ENCODE measurements around the gene TEN1. TPM values are rescaled to one million over a fixed set of nuclear protein-coding genes. Genes with fewer than 3 reads are reported as not detected.

Gene TEN1
- total RNA-seq, 1 donor from 2014 or later, result 8.1 TPM

DNA sequence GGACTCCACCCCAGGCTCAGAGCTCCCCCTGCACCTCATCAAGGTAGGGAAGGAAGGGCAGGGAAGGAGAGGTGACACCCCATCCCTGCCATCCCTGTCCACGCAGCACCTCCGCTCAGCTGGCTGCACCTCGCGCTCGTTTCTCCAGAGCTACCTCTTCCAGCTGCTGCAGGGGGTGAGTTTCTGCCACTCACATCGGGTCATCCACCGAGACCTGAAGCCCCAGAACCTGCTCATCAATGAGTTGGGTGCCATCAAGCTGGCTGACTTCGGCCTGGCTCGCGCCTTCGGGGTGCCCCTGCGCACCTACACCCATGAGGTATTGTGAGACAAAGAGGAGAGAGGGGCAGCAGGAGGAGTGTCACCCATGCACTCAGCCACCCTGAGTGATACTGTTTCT is 23.1 kb downstream of the TEN1 start:
- ATAC-seq (no peak), DNase-seq (ENCODE audit: low spot score) (no peak)
- intact Hi-C loops (cut with DNase I), result no loop called here

DNA sequence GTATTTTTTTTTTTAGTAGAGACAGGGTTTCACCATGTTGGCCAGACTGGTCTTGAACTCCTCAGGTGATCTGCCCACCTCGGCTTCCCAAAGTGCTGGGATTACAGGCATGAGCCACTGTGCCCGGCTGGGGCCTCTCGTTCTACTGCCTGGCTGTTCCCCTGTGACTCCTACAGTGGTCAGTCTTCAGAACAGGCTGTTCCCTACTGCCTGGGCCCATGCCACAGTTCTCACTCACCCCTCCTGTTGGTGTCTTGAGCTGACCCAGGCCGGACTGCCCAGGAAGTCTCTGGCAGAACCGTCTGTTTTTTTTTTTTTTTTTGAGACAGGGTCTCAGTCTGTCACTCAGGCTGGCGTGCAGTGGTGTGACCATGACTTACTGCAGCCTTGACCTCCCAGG is 24.9 kb downstream of the TEN1 start:
- peak; percentile 28 for ATAC-seq
- intact Hi-C loops (cut with DNase I), result no loop called here
- no peak for DNase-seq (ENCODE audit: low spot score)

GRCh38 chr17:76004750-76005262 is 25.8 kb downstream of the TEN1 start:
- DNase-seq (ENCODE audit: low spot score) (no peak), ATAC-seq (peak; percentile 7)
- intact Hi-C loops (cut with DNase I), result loop anchor here (5.0 kb wide), 1 partner anchor 98 kb away; no protein-coding TSS in a partner anchor

DNA sequence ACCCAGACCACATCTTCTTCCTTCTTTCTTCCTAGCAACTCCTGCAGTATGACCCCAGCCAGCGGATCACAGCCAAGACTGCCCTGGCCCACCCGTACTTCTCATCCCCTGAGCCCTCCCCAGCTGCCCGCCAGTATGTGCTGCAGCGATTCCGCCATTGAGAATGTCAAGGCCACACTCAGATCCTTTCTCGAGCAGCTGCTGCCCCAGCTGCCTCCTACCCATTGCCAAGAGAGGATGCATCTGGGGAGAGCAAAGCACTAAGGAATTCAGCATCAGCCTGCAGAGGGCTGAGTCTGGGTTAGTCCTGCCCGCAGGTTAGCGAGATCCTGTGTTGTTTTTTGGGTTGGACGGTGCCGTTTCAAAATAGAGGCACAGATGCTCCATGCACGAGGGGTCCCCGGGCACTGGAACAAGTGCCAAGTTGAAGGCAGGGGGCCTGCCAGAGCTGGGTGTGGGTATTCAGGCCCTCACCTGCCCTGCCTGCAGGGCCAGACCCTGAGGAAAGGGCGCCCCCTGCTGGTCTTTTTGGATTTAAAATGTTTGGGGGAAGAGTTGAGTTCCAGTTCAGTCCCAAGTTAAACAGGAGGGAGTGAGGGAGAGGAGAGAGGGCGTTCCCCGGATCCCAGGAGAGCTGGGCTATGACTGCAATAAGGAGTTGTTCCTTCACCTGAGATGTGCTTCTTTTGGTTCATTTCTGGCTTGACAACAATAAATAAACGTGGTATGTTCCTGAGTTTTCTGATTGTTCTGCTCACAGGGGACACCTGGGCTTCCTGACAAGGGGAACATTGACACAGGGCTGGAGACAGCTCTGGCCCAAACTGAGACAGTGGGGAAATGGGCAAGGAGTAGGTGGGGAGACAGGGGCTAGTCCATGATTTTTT is 26.5 kb downstream of the TEN1 start:
- intact Hi-C loops (cut with DNase I), result loop anchor here (5.0 kb wide), 1 partner anchor 98 kb away; no protein-coding TSS in a partner anchor
- ATAC-seq (peak; percentile 76), DNase-seq (ENCODE audit: low spot score) (peak; percentile 94)

DNA sequence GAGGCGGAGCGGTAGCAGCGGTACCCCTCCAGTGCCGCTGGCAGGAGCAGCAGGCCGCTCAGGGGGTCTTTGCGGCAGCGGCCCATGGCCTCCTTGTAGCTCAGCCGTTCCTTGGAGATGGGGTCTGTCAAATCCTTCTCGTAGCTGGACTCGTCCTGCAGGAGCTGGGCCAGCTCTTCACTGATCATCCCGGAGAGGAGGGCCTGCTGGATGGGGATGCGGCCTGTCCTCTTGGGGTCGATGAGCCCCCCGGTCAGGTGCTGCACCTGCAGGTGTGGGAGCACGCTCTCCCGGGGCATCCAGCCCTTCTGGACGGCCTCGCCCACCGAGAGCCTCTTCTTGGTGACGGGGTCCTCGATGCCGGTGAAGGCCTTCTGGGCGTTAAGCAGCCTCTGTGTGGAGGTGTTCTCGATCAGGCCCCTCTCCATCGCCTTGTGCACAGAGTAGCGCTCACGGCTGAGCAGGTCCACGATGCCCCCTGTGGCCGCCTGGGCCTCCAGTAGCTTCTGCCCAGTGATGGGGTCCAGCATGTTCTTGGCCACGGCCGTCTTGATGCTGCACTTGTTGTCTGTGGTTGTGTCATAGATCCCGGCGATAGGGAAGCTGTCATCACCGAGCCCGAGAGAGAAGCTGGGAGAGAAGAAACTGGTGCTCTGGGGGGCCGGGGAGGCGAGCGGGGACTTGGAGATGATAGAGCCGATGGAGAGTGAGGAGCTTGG is 28.2 kb downstream of the TEN1 start:
- DNase-seq (ENCODE audit: low spot score), result no peak
- intact Hi-C loops (cut with DNase I), result loop anchor here (5.0 kb wide), 1 partner anchor 100 kb away; no protein-coding TSS in a partner anchor
- ATAC-seq, result no peak

- ATAC-seq (no peak), DNase-seq (ENCODE audit: low spot score) (peak; percentile 57)
- intact Hi-C loops (cut with DNase I), result loop anchor here (5.0 kb wide), 1 partner anchor 101 kb away; no protein-coding TSS in a partner anchor
Measured at GRCh38 chr17:76007850-76008165, 28.8 kb downstream of the TEN1 start.

DNA sequence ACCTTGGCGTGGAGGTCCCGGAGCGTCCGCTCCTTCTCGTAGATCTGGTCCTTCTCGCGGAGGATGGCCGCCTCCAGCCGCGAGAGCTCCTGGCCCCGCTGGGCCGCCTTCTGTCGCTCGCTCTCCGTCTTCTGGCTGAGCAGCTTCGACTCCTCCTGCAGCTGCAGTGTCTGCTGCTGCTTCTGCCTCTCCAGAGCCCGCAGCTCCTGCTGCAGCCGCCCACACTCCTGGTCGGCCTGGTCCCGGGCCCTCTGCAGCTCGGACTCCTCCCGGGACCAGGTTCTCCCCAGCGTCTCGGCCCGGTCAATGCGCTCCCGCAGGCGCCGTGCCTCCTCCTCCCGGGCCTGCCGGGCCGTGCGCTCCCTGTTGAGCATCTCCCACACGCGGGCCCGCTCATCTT is 29.2 kb downstream of the TEN1 start:
- ATAC-seq, result no peak
- intact Hi-C loops (cut with DNase I), result loop anchor here (5.0 kb wide), 1 partner anchor 101 kb away; no protein-coding TSS in a partner anchor
- peak; percentile 45 for DNase-seq (ENCODE audit: low spot score)

DNA sequence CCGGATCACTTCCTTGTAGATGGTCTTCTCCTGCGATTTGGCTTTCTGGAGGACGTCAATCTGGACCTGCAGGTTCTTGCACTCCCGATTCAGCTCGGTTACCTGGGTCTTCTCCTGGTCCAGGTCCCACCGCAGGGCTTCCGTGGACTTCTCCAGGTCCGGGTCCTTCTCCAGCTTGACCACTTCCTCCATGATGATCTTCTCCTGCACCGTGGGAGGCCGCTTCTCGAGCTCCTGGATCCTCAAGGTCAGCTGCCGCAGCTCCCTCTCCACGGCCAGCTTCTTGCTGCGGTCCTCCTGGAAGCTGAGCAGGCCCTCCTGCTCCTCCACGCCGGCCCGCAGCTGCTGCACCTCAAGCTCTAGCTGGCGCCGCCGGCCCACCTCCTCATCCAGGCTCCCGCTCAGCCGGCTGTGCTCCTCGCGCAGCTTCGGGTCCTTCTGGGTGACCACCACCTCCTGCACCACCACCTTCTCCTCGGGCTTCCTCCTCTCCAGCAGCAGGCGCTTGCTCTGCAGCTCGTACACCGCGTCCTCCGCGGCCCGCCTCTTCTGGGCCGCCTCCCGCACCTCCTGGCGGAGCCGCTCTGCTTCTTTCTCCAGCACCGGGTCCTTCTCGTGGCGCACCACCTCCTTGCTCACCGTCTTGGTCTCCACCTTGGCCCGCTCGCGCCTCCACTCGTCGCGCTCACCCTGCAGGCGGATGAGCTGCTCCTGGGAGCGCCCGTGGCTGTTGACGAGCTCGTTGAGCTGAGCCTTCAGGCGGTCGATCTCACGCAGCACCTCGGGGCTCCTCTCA is 29.8 kb downstream of the TEN1 start:
- ATAC-seq (no peak), DNase-seq (ENCODE audit: low spot score) (peak; percentile 51)
- intact Hi-C loops (cut with DNase I), result loop anchor here (5.0 kb wide), 1 partner anchor 102 kb away; no protein-coding TSS in a partner anchor

- ATAC-seq, result no peak
- intact Hi-C loops (cut with DNase I), result loop anchor here (5.0 kb wide), 1 partner anchor 102 kb away; no protein-coding TSS in a partner anchor
- peak; percentile 55 for DNase-seq (ENCODE audit: low spot score)
Measured at GRCh38 chr17:76009447-76009846, 30.4 kb downstream of the TEN1 start.

DNA sequence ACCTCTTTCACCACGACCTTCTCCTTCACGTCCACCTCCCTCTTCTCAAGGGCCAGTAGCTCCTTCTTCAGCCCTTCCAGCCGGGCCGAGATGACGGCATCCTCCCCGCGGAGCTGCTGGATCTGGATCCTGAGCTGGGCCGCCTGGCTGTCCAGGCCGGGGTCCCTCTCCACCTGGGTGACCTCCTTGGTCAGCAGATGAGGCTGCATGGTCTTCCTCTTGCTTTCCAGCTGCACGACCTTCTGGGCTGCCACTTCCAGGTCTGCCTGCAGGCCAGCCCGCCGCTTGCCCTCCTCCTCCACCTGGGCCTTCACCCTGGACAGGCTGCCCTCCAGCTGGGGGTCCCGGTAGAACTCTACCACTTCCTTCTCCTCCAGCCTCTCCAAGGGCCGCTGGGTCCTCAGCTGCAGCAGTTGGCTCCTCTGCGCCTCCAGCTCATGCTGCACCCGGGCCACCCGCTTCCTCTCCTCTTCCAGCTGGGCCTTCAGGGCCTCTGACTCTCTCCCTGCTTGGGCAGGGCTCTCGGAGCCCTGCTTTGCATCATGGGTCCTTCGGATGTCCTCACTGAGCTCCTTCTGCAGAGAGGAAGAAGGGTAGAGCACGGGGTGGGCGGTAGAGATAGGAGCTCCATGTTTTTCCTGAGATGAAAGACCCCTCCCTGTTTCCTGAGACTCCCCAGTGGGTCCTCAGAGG is 31.1 kb downstream of the TEN1 start:
- peak; percentile 47 for DNase-seq (ENCODE audit: low spot score)
- ATAC-seq, result no peak
- intact Hi-C loops (cut with DNase I), result loop anchor here (5.0 kb wide), 1 partner anchor 103 kb away; no protein-coding TSS in a partner anchor

DNA sequence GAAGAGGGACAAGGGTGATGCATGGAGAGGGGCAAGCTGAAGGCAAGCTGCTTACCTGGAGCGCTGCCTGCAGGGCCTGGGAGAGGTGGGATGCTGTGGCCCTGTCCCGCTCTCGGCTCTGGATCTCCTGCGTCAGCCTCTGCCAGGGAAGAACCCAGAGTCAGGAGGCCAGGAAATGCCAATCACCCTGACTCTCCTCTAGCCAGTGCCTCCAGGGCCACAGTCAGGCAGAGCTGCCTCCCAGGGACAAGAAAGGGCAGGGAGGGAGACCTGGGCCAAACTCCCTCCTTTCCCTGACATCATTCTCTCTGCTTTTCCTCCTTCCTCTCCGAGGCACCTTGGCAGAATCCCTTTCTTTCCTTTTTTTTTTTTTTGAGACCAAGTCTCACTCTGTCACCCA is 32.9 kb downstream of the TEN1 start:
- ATAC-seq, result no peak
- DNase-seq (ENCODE audit: low spot score), result peak; percentile 34
- intact Hi-C loops (cut with DNase I), result no loop called here

DNA sequence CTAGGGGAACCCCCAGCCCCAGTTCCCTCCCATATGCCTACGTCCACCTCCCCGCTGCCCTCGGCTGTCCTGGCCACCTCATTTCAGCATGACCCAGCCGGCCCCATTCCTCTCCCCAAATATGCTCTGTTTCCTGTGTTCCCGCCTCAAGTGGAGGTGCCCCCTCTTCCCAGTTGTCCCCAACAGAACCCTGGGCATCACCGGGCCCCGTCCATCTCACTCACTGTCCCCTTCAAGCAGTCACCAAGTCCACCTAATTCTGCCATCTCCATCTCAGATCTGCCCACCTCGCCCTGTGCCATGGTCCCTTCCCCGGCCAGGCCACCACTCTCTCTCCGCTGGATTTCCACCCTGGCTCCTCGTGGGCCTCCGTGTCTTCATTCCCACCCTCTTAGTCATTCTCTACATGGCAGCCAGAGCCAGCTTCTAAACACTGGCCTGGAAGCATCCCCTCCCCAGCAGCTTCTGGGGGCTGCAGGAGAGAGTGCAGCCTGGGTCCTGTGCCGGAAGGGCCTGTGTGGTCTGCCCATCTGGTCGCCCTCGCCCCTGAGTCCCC is 34.4 kb downstream of the TEN1 start:
- DNase-seq (ENCODE audit: low spot score) (peak; percentile 55), ATAC-seq (no peak)
- intact Hi-C loops (cut with DNase I), result no loop called here

GRCh38 chr17:76014100-76014924 is 35.3 kb downstream of the TEN1 start:
- DNase-seq (ENCODE audit: low spot score) (peak; percentile 83), ATAC-seq (peak; percentile 86)
- intact Hi-C loops (cut with DNase I), result no loop called here

DNA sequence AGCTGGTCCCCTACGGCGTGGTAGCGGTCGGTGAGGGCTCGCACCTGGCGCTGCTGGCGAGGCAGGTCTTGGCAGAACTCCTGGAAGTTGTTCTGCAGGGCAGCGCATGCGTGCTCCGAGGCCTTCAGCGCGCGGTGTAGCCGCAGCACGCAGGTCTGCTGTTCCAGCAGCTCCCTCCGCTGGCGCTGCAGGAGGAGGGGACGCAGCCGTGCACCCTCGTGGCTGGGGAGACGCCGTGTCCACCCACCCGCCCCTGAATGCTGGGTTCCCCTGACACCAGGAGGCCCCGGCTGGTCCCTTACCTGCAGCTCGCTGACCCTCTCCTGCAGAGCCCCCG is 35.9 kb downstream of the TEN1 start:
- ATAC-seq (no peak), DNase-seq (ENCODE audit: low spot score) (peak; percentile 47)
- intact Hi-C loops (cut with DNase I), result no loop called here

- no peak for DNase-seq (ENCODE audit: low spot score)
- intact Hi-C loops (cut with DNase I), result no loop called here
- no peak for ATAC-seq
Measured at GRCh38 chr17:76017481-76018339, 38.7 kb downstream of the TEN1 start.

- ATAC-seq (no peak), DNase-seq (ENCODE audit: low spot score) (no peak)
- intact Hi-C loops (cut with DNase I), result no loop called here
Measured at GRCh38 chr17:76018340-76018680, 39.3 kb downstream of the TEN1 start.

DNA sequence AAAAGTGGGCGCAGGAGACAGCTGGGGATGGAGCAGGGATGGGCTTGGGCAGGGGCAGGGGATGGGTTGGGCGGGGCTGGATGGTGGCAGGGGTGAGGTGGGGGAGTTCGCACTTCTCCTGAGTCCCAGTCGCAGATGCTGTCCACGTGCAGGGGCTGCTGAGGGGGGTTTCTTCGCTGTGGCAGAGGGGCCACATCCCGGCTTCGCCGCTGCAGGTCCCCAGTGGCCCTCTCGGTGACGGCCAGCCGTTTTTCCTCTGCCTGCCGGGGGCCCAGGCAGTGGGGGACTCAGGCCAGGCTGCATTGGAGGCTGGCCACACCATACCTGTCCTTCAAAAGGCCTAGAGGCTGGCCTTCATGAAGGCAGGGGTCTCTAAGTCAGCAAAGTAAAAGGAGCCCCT is 39.8 kb downstream of the TEN1 start:
- ATAC-seq, result no peak
- DNase-seq (ENCODE audit: low spot score), result no peak
- intact Hi-C loops (cut with DNase I), result no loop called here

Measured in sciatic nerve (tissue), 2 donors.